WTC11 (cell line): ENCODE measurements around the gene RNF149. TPM values are rescaled to one million over a fixed set of nuclear protein-coding genes. Genes with fewer than 3 reads are reported as not detected.

ENCODE experiments used
- AFF4 ChIP-seq: sonication (generic); formaldehyde crosslinking; IDR thresholded peaks from 2 replicates; pipeline ENCODE4 v1.8.1; 2023; ENCODE audit warnings: mild to moderate bottlenecking, missing genetic modification reagents, borderline replicate concordance
- AR ChIP-seq: fragments of 250-450 bp; sonication (Bioruptor Pico); IDR thresholded peaks from 2 replicates; pipeline ENCODE4 v1.9.0; 2021; ENCODE audit warnings: mild to moderate bottlenecking
- CBFB ChIP-seq: sonication (generic); formaldehyde crosslinking; IDR thresholded peaks from 2 replicates; pipeline ENCODE4 v1.8.1; 2022; ENCODE audit warnings: mild to moderate bottlenecking, low read depth, missing genetic modification reagents
- CDX4 ChIP-seq: fragments of 250-450 bp; sonication (Bioruptor Pico); IDR thresholded peaks from 2 replicates; pipeline ENCODE4 v1.9.0; 2021; ENCODE audit warnings: moderate library complexity, mild to moderate bottlenecking, inconsistent platforms, borderline replicate concordance
- E2F1 ChIP-seq: sonication (generic); formaldehyde crosslinking; IDR thresholded peaks from 2 replicates; pipeline ENCODE4 v1.8.0; 2022; ENCODE audit warnings: mild to moderate bottlenecking, missing genetic modification reagents
- ELF4 ChIP-seq: sonication (generic); formaldehyde crosslinking; IDR thresholded peaks from 2 replicates; pipeline ENCODE4 v1.8.1; 2022; ENCODE audit warnings: low read depth, mild to moderate bottlenecking, moderate library complexity, missing genetic modification reagents
- ERG ChIP-seq: fragments of 250-450 bp; sonication (Bioruptor Pico); IDR thresholded peaks from 2 replicates; pipeline ENCODE4 v1.8.0; 2021; ENCODE audit warnings: mild to moderate bottlenecking
- FOXK1 ChIP-seq: sonication (generic); formaldehyde crosslinking; IDR thresholded peaks from 2 replicates; pipeline ENCODE4 v1.8.0; 2022; ENCODE audit warnings: mild to moderate bottlenecking, moderate library complexity, missing genetic modification reagents
- GABPB1 ChIP-seq: sonication (generic); formaldehyde crosslinking; IDR thresholded peaks from 2 replicates; pipeline ENCODE4 v1.8.1; 2023; ENCODE audit warnings: mild to moderate bottlenecking, missing genetic modification reagents
- GTF2I ChIP-seq: fragments of 250-450 bp; sonication (Bioruptor Pico); conservative IDR thresholded peaks from 2 replicates; pipeline ENCODE4 v1.4.0; 2021; ENCODE audit warnings: mild to moderate bottlenecking
- HMGA2 ChIP-seq: fragments of 250-450 bp; sonication (Bioruptor Pico); IDR thresholded peaks from 2 replicates; pipeline ENCODE4 v1.4.0; 2021; ENCODE audit warnings: mild to moderate bottlenecking, moderate library complexity
- IRF2 ChIP-seq: sonication (generic); formaldehyde crosslinking; IDR thresholded peaks from 2 replicates; pipeline ENCODE4 v1.8.0; 2022; ENCODE audit warnings: low read depth, missing genetic modification reagents, borderline replicate concordance
- MAX ChIP-seq: sonication (generic); formaldehyde crosslinking; IDR thresholded peaks from 2 replicates; pipeline ENCODE4 v1.8.0; 2022; ENCODE audit warnings: mild to moderate bottlenecking, missing genetic modification reagents
- MLX ChIP-seq: sonication (generic); formaldehyde crosslinking; IDR thresholded peaks from 2 replicates; pipeline ENCODE4 v1.8.1; 2023; ENCODE audit warnings: mild to moderate bottlenecking, missing genetic modification reagents, moderate library complexity
- NFATC4 ChIP-seq: fragments of 250-450 bp; sonication (Bioruptor Pico); IDR thresholded peaks from 2 replicates; pipeline ENCODE4 v1.9.0; 2021; ENCODE audit warnings: mild to moderate bottlenecking
- NR2C2 ChIP-seq: sonication (generic); formaldehyde crosslinking; IDR thresholded peaks from 2 replicates; pipeline ENCODE4 v1.8.0; 2022; ENCODE audit warnings: mild to moderate bottlenecking, missing genetic modification reagents
- NR3C1 ChIP-seq: sonication (generic); formaldehyde crosslinking; conservative IDR thresholded peaks from 2 replicates; pipeline ENCODE4 v1.8.1; 2023; ENCODE audit warnings: low read depth, mild to moderate bottlenecking, missing genetic modification reagents
- RELA ChIP-seq: sonication (generic); formaldehyde crosslinking; IDR thresholded peaks from 2 replicates; pipeline ENCODE4 v1.8.1; 2022; ENCODE audit warnings: missing genetic modification reagents, mild to moderate bottlenecking, borderline replicate concordance
- SMAD3 ChIP-seq: sonication (generic); formaldehyde crosslinking; IDR thresholded peaks from 2 replicates; pipeline ENCODE4 v1.8.0; 2022; ENCODE audit warnings: missing genetic modification reagents, mild to moderate bottlenecking, borderline replicate concordance
- SMAD4 ChIP-seq: sonication (generic); formaldehyde crosslinking; IDR thresholded peaks from 2 replicates; pipeline ENCODE4 v1.8.0; 2022; ENCODE audit warnings: mild to moderate bottlenecking, missing genetic modification reagents
- TCF7 ChIP-seq: sonication (generic); formaldehyde crosslinking; IDR thresholded peaks from 2 replicates; pipeline ENCODE4 v1.8.0; 2022; ENCODE audit warnings: mild to moderate bottlenecking, low read depth, missing genetic modification reagents, moderate library complexity
- USF1 ChIP-seq: sonication (generic); formaldehyde crosslinking; IDR thresholded peaks from 2 replicates; pipeline ENCODE4 v1.8.0; 2022; ENCODE audit warnings: mild to moderate bottlenecking, missing genetic modification reagents
- ZNF317 ChIP-seq: sonication (generic); formaldehyde crosslinking; IDR thresholded peaks from 2 replicates; pipeline ENCODE4 v1.8.1; 2023; ENCODE audit warnings: low read depth, mild to moderate bottlenecking, moderate library complexity, missing genetic modification reagents, borderline replicate concordance
- ZNF416 ChIP-seq: fragments of 250-450 bp; sonication (Bioruptor Pico); IDR thresholded peaks from 2 replicates; pipeline ENCODE4 v1.9.0; 2021; ENCODE audit warnings: mild to moderate bottlenecking, inconsistent platforms
- total RNA-seq: library from RNA; stranded (reverse); gene quantifications from 3 replicates; pipeline ENCODE4 v1.2.3, GENCODE V29; 2021

RNF149 gene
- total RNA-seq, 1 experiment from 2014 or later, result 25.6 TPM

- TF ChIP-seq AFF4 (no peak), IRF2 (no peak), RELA (CRISPR knock-in tag) (peak; percentile 95), ZNF317 (CRISPR knock-in tag) (0 out of 2 replicates have a peak, but pooled peaks have one; percentile 11), MAX (CRISPR knock-in tag) (peak; percentile 74), TCF7 (CRISPR knock-in tag) (no peak), E2F1 (peak; percentile 20; the same call in 1 of the 2 replicates), NFATC4 (CRISPR knock-in tag) (no peak), GABPB1 (CRISPR knock-in tag) (peak; percentile 23; the same call in 1 of the 2 replicates), FOXK1 (CRISPR knock-in tag) (0 out of 2 replicates have a peak, but pooled peaks have one; percentile 30), SMAD3 (0 out of 2 replicates have a peak, but pooled peaks have one; percentile 17), NR2C2 (CRISPR knock-in tag) (peak; percentile 58; the same call in 1 of the 2 replicates), USF1 (CRISPR knock-in tag) (peak; percentile 75), ERG (CRISPR knock-in tag) (no peak), CBFB (CRISPR knock-in tag) (no peak), HMGA2 (CRISPR knock-in tag) (no peak), GTF2I (CRISPR knock-in tag) (no peak), MLX (CRISPR knock-in tag) (peak; percentile 57; the same call in 1 of the 2 replicates), ELF4 (CRISPR knock-in tag) (peak; percentile 89), AR (CRISPR knock-in tag) (no peak), SMAD4 (CRISPR knock-in tag) (0 out of 2 replicates have a peak, but pooled peaks have one; percentile 46), CDX4 (CRISPR knock-in tag) (no peak), NR3C1 (CRISPR knock-in tag) (no peak; the same call in 1 of the 2 replicates), ZNF416 (CRISPR knock-in tag) (no peak)
Observed at GRCh38 chr2:101307950-101308431, 510 bp downstream of the RNF149 start (continued).
